Keratinocyte (primary cell): ENCODE measurements around the gene RALGPS1. TPM values are rescaled to one million over a fixed set of nuclear protein-coding genes. Genes with fewer than 3 reads are reported as not detected.

ENCODE experiments used
- DNase-seq: peaks from one replicate; pipeline ENCODE4 v3.0.0-alpha.2; 2011; ENCODE audit warnings: low read depth, missing footprints, low spot score
- FAIRE-seq: peaks from 2 replicates; lab custom pipeline; 2011; peaks lifted over from hg19 to GRCh38; lab: Jason Lieb, UNC
- H2AFZ ChIP-seq: 2 replicates; pipeline ENCODE4 v1.6.0; 2012; ENCODE audit warnings: low read length, control low read depth, inconsistent platforms; ENCODE audit not compliant: control insufficient read depth
- H3K27ac ChIP-seq: 2 replicates; pipeline ENCODE4 v1.5.1; 2011; ENCODE audit warnings: low read length; ENCODE audit not compliant: control insufficient read depth, insufficient read depth
- H3K27me3 ChIP-seq: 3 replicates; pipeline ENCODE4 v1.6.0; 2011; ENCODE audit warnings: low read length; ENCODE audit not compliant: control insufficient read depth, insufficient read depth; ENCODE audit errors: extremely low read depth
- H3K36me3 ChIP-seq, 2 experiments: 2 replicates in 1 of 2; 3 replicates in 1 of 2; pipeline ENCODE4 v1.5.1; 2011; ENCODE audit warnings: low read length in 2 of 2, mild to moderate bottlenecking in 1 of 2; ENCODE audit not compliant: control insufficient read depth in 2 of 2, insufficient read depth in 2 of 2; ENCODE audit errors: extremely low read depth in 1 of 2
- H3K4me1 ChIP-seq: 3 replicates; pipeline ENCODE4 v1.5.1; 2011; ENCODE audit warnings: low read length; ENCODE audit not compliant: control insufficient read depth, insufficient read depth; ENCODE audit errors: extremely low read depth
- H3K4me2 ChIP-seq: 3 replicates; pipeline ENCODE4 v1.6.0; 2011; ENCODE audit warnings: low read depth, low read length; ENCODE audit not compliant: control insufficient read depth, insufficient read depth; ENCODE audit errors: extremely low read depth
- H3K4me3 ChIP-seq, 3 experiments: fragments of 200-600 bp in 1 of 3; sonication (generic) in 1 of 3; 2 replicates in 2 of 3; 3 replicates in 1 of 3; pipeline ENCODE4 v1.5.1; 2011 to 2016; ENCODE audit warnings: low read length in 3 of 3, mild to moderate bottlenecking in 3 of 3, control low read depth in 2 of 3, inconsistent platforms in 1 of 3, low read depth in 1 of 3, mixed read lengths in 1 of 3, mixed run types in 1 of 3, moderate library complexity in 1 of 3; ENCODE audit not compliant: control insufficient read depth in 2 of 3, insufficient read depth in 2 of 3; ENCODE audit errors: extremely low read depth in 1 of 3
- H3K79me2 ChIP-seq: 2 replicates; pipeline ENCODE4 v1.6.0; 2012; ENCODE audit warnings: low read length; ENCODE audit not compliant: control insufficient read depth, insufficient read depth
- H3K9ac ChIP-seq: 3 replicates; pipeline ENCODE4 v1.6.0; 2011; ENCODE audit warnings: low read length; ENCODE audit not compliant: control insufficient read depth, insufficient read depth; ENCODE audit errors: extremely low read depth
- H3K9me1 ChIP-seq: 3 replicates; pipeline ENCODE4 v1.6.0; 2011; ENCODE audit warnings: low read length; ENCODE audit not compliant: control insufficient read depth, insufficient read depth; ENCODE audit errors: extremely low read depth
- H3K9me3 ChIP-seq: 2 replicates; pipeline ENCODE4 v1.5.1; 2012; ENCODE audit warnings: low read depth, low read length; ENCODE audit not compliant: control insufficient read depth
- H4K20me1 ChIP-seq: 3 replicates; pipeline ENCODE4 v1.6.0; 2011; ENCODE audit warnings: low read length; ENCODE audit not compliant: control insufficient read depth, insufficient read depth; ENCODE audit errors: extremely low read depth
- CTCF ChIP-seq, 3 experiments: IDR thresholded peaks in 1 of 3; conservative IDR thresholded peaks in 1 of 3; optimal IDR thresholded peaks in 1 of 3; 2 replicates in 2 of 3; 3 replicates in 1 of 3; pipeline versions ENCODE3 to v1.5.1; 2011; ENCODE audit warnings: low read length in 3 of 3, mild to moderate bottlenecking in 3 of 3, moderate library complexity in 2 of 3, control low read depth in 1 of 3, inconsistent platforms in 1 of 3; ENCODE audit not compliant: insufficient read depth in 2 of 3; ENCODE audit errors: extremely low read depth in 1 of 3
- EZH2 ChIP-seq: IDR thresholded peaks from one replicate; pipeline ENCODE4 v1.6.1; 2012; ENCODE audit warnings: inconsistent platforms, mild to moderate bottlenecking, low read length, moderate library complexity
- dilution Hi-C: fragments of 300-500 bp; cut with MboI; formaldehyde crosslinking; loops from one replicate; pipeline ENCODE4 v1.7.0; 2020; ENCODE audit warnings: low sequenced_read_pairs; ENCODE audit not compliant: extremely low pct_ligation_motif_present
- polyA plus RNA-seq, 5 experiments: library from polyadenylated mRNA; depleted of rRNA in 3 of 5; stranded (reverse) in 3 of 5; stranded (forward) in 1 of 5; unstranded in 1 of 5; fragments of >200 nt; gene quantifications; 1 replicate in 1 of 5; 2 replicates in 3 of 5; 3 replicates in 1 of 5; pipeline versions ENCODE4 v1.2.1 to v1.2.3, GENCODE V29; 2011 to 2012; ENCODE audit warnings: missing spikeins in 2 of 5, low read depth in 1 of 5, low replicate concordance in 1 of 5

RALGPS1 gene
- polyA plus RNA-seq, 1 donor (not counting 4 experiments of a cell fraction or from before 2014, with no cell fraction given): 0.56 TPM

DNA sequence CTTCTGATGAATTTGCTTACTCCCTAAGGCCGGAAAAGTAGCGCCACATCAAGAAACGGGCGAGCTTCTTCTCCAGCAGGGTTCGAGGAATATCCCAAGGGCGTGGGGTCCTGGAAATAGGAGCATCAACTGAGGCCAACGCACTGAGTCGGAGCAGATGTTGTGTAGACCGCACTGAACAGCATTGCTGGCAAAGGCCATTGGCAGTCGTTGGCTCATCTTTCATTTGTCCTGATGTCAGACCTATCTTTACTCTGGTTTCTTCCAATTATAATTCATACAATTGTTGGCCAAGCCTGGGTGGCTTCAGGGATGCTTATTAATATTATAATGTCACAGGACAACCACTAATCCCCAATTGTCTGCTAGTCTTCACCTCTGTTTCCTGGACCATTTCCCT is 27.7 kb upstream of the RALGPS1 start:
- FAIRE-seq: no peak
- Histone ChIP-seq H2AFZ (no peak overlapping the region), H3K27ac (no peak overlapping the region), H3K36me3 (peaks cover 3 to 5% of the 10 kb centered on the region in 2 experiments), H3K4me3 (no peak overlapping the region), H3K4me2 (no peak overlapping the region), H3K79me2 (no peaks in the 10 kb centered on the region), H3K9me3 (no peaks in the 10 kb centered on the region), H3K9me1 (no peaks in the 10 kb centered on the region), H3K4me1 (no peaks in the 10 kb centered on the region), H3K27me3 (no peaks in the 10 kb centered on the region), H4K20me1 (no peaks in the 10 kb centered on the region), H3K9ac (no peak overlapping the region)
- DNase-seq: no peak
- TF ChIP-seq CTCF (optimal IDR thresholded peaks at IDR 0.05 in 1 of 3, IDR thresholded peaks at IDR 0.05 in 1 of 3, conservative IDR thresholded peaks at IDR 0.05 in 1 of 3; ENCODE audit: extremely low read depth in 1 of 3, insufficient read depth in 2 of 3, low read length in 3 of 3): no peak
- dilution Hi-C loops: no loop called here

DNA sequence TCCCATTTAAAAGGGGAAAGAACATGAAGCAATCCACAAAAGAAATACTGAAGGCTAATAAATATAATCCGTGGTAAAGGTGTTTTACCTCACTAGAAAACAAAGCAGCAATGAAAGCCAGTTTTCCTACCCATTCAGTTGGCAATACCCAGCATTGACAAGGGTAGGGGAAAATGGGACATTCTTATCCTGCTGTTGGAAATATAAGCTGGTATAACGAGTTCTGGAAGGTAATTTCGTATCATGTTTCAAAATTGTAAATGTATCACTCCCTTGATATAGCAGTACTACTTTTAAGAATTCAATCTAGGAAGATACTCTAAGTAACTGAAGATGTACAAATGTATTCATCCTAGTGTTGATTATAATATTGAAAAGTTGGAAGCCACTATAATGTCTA is 22.9 kb upstream of the RALGPS1 start:
- TF ChIP-seq CTCF (optimal IDR thresholded peaks at IDR 0.05 in 1 of 3, IDR thresholded peaks at IDR 0.05 in 1 of 3, conservative IDR thresholded peaks at IDR 0.05 in 1 of 3; ENCODE audit: extremely low read depth in 1 of 3, insufficient read depth in 2 of 3, low read length in 3 of 3) (no peak), EZH2 (no peak)
- H2AFZ ChIP-seq: no peak overlapping the region
- no peak overlapping the region for H3K27ac ChIP-seq
- H3K9me3 ChIP-seq: no peaks in the 10 kb centered on the region
- H3K79me2 ChIP-seq: no peaks in the 10 kb centered on the region
- DNase-seq (no peak), FAIRE-seq (no peak)
- no peaks in the 10 kb centered on the region for H4K20me1 ChIP-seq
- no peaks in the 10 kb centered on the region for H3K36me3 ChIP-seq
- H3K4me3 ChIP-seq: no peak overlapping the region
- dilution Hi-C loops: no loop called here
- no peaks in the 10 kb centered on the region for H3K27me3 ChIP-seq
- no peaks in the 10 kb centered on the region for H3K9me1 ChIP-seq
- no peak overlapping the region for H3K4me2 ChIP-seq
- H3K4me1 ChIP-seq: no peaks in the 10 kb centered on the region
- H3K9ac ChIP-seq: no peak overlapping the region
